Epithelial cell of esophagus (primary cell): ENCODE data around the gene OPRL1.
A peak's percentile ranks its signal among the peaks of the same experiment; 100 is the strongest.
"Not testable (repeated sequence)": the region's sequence is repeated elsewhere in the genome, so short reads cannot be mapped to it uniquely, and the experiment has no call there.

ENCODE experiments used
- DNase-seq: peaks from one replicate; pipeline ENCODE4 v3.0.0; 2010; ENCODE audit warnings: low read depth
- H3K4me3 ChIP-seq: 2 replicates; pipeline ENCODE4 v1.5.1; 2011; ENCODE audit warnings: mild to moderate bottlenecking, low read length, control low read depth
- TF ChIP-seq, protein P1 (sequence below): IDR thresholded peaks from 2 replicates; pipeline ENCODE4 v1.5.1; 2011; ENCODE audit warnings: low read depth, mild to moderate bottlenecking, low read length, control low read depth, inconsistent platforms; ENCODE audit not compliant: insufficient read depth; ENCODE audit errors: missing control alignments

The OPRL1 gene

DNA sequence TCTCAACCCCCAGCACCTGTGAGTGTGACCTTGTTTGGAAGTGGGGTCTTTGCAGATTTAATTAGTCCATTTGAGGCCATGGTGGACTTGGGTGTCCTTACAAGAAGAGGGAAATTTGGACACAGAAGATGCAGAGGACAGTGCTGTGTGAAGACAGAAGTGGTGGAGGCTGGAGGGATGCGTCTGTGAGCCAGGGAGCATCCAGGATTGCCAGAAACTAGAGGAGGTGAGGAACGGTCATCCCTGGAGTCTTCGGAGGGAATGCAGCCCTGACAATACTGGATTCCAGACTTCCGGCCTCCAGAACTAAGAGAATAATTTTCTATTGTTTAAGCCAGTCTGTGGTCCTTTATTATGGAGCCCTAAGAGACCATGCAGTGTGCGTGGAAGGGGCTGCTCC is 50.4 kb downstream of the OPRL1 start:
- TF ChIP-seq, protein P1, sequence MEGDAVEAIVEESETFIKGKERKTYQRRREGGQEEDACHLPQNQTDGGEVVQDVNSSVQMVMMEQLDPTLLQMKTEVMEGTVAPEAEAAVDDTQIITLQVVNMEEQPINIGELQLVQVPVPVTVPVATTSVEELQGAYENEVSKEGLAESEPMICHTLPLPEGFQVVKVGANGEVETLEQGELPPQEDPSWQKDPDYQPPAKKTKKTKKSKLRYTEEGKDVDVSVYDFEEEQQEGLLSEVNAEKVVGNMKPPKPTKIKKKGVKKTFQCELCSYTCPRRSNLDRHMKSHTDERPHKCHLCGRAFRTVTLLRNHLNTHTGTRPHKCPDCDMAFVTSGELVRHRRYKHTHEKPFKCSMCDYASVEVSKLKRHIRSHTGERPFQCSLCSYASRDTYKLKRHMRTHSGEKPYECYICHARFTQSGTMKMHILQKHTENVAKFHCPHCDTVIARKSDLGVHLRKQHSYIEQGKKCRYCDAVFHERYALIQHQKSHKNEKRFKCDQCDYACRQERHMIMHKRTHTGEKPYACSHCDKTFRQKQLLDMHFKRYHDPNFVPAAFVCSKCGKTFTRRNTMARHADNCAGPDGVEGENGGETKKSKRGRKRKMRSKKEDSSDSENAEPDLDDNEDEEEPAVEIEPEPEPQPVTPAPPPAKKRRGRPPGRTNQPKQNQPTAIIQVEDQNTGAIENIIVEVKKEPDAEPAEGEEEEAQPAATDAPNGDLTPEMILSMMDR: no peak
- no peak for DNase-seq
- H3K4me3 ChIP-seq: no peak overlapping the region

DNA sequence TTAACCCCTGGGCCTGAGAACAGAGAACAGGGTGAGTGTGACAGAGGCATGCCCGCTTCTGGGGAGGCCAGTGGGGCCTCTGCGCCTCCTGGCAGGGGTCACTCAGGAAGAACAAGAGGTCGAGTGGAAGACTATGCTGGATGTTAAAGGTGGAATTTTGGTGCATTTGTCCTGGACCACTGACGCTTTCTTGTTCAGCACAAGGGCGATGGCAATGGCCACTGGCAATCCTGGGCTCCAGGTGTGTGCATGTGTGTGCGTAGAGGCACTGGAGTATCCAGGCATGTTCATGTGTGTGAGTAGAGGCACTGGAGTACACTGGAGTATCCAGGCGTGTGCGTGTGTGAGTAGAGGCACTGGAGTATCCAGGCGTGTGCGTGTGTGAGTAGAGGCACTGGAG is 51.0 kb downstream of the OPRL1 start:
- TF ChIP-seq, protein P1: no peak
- H3K4me3 ChIP-seq: no peak overlapping the region
- no peak for DNase-seq

DNA sequence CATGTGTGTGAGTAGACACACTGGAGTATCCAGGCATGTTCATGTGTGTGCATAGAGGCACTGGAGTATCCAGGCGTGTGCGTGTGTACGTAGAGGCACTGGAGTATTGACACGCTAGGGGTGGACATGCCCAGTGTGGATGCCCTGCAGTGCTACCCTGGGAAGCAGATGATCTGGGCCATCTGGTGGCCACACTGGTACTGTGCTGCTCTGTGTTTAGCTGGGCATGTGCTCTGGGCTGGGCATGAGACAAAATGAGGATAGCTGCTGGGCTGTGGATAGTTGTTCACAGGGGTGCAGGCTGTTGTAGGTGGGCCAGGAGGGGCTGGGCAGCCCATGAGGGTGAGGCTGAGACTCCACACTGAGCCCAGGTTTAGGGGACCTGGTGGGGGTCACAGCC is 51.5 kb downstream of the OPRL1 start:
- TF ChIP-seq, protein P1: peak; percentile 42
- DNase-seq: peak; percentile 25

DNA sequence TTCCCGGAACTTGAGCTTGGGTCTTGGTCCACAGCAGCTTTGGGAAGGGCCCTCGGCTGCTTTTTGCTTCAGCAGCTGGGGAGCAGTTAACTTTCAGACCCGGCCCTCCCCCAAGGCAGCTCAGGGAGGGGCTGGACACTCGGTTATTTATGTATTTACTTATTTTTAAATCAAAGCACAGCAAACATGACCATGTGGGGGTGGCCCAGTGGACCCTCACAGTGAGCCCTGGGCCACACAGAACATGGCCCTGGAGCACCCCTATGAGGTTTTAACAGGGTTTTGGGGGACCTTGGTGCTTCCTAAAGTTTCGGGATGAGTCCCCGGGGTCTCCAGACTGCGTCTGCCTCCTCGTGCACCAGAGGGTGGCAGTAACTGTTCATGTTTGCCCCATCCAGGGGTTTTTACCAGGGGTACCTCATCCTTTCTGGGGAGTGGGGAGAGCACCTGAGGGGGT is 54.1 kb downstream of the OPRL1 start:
- no peak overlapping the region for H3K4me3 ChIP-seq
- no peak for DNase-seq
- TF ChIP-seq, protein P1: peak; percentile 25

More for the DNA sequence above, 51.5 kb downstream of the OPRL1 start:
- no peak overlapping the region for H3K4me3 ChIP-seq

DNA sequence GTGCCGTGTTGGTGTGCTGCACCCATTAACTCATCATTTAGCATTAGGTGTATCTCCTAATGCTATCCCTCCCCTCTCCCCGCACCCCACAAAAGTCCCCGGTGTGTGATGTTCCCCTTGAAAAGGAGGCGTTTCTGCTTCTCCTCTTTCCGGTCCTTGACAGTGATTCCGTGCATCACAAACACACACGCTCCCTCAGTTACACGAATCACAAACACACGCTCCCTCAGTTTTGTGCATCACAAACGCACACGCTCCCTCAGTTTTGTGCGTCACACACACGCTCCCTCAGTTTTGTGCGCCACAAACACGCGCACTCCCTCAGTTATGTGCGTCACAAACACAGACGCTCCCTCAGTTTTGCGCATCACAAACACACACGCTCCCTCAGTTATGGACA is 54.9 kb downstream of the OPRL1 start:
- not testable (repeated sequence) for H3K4me3 ChIP-seq, DNase-seq

DNA sequence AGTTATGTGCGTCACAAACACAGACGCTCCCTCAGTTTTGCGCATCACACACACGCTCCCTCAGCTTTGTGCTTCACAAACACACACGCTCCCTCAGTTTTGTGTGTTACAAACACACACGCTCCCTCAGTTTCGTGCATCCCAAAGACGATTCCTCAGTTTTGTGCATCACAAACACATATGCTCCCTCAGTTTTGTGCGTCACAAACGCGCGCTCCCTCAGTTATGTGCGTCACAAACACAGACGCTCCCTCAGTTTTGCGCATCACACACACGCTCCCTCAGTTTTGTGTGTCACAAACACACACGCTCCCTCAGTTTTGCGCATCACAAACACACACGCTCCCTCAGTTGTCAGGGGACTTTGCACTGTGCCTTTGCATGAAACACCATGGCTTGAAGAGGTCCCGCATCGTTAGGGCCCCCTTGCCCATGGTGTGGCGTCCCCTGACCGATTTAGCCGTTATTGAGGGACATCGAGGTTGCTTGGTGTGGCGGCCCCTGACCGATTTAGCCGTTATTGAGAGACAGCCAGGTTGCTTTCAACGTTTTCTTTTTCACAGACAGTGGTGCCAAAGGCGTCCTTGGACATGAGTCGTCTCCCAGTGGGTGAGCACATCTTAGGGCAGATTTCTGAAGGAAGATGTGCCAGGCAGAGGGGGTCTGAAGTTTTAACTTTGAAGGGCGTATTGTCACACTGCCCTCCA is 56.3 kb downstream of the OPRL1 start:
- no peak for DNase-seq
- TF ChIP-seq, protein P1: no peak
- H3K4me3 ChIP-seq: no peak overlapping the region

DNA sequence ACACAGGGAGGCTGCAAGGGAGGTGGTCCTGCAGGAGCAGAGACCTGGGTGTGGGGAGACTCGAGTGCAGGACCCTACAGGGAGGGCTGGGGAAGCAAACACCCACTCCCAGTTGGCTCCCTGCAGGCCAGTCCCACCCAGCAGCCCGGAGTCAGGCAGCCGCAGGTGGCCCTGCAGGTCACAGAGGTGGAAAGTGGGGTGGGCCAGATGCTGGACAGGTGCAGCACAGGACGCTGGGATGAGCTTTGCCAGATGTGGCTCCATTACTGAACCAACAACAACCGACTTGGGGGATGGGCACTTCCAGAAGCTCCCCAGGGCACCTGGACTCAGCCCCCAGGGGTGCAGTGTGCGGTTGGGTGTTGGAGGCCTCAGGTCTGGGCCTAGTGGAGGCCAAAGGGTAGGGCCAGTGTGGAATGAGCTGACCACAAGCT is 57.7 kb downstream of the OPRL1 start:
- H3K4me3 ChIP-seq: no peak overlapping the region
- DNase-seq: no peak
- TF ChIP-seq, protein P1: no peak
